WERI-Rb-1 (cell line): Measurements from ENCODE around the gene RGS7BP.

Source experiments
- DNase-seq: peaks from one replicate; pipeline ENCODE4 v3.0.0-alpha.2; 2020
- H3K27ac ChIP-seq: fragments of 250-450 bp; sonication (Bioruptor Pico); 2 replicates; pipeline ENCODE4 v1.5.1; 2020; ENCODE audit warnings: mild to moderate bottlenecking, moderate library complexity
- H3K27me3 ChIP-seq: fragments of 250-450 bp; sonication (Bioruptor Pico); 2 replicates; pipeline ENCODE4 v1.5.1; 2021; ENCODE audit warnings: mild to moderate bottlenecking, low read depth, moderate library complexity; ENCODE audit not compliant: insufficient read depth, severe bottlenecking
- H3K36me3 ChIP-seq: fragments of 250-450 bp; sonication (Bioruptor Pico); 2 replicates; pipeline ENCODE4 v1.5.1; 2020; ENCODE audit warnings: mild to moderate bottlenecking, moderate library complexity
- H3K4me3 ChIP-seq: 2 replicates; pipeline ENCODE4 v1.5.1; 2011; ENCODE audit warnings: low read depth, mild to moderate bottlenecking, control low read depth, low read length
- H3K9me3 ChIP-seq: fragments of 250-450 bp; sonication (Bioruptor Pico); 2 replicates; pipeline ENCODE4 v1.5.1; 2021; ENCODE audit warnings: mild to moderate bottlenecking, moderate library complexity; ENCODE audit not compliant: severe bottlenecking
- CTCF ChIP-seq: IDR thresholded peaks from 2 replicates; pipeline ENCODE4 v1.5.1; 2011; ENCODE audit warnings: low read depth, mild to moderate bottlenecking, control low read depth, inconsistent platforms, low read length

The RGS7BP gene

GRCh38 chr5:64646169-64646568 is 140.4 kb downstream of the RGS7BP start:
- DNase-seq = no peak
- H3K4me3 ChIP-seq = no peak overlapping the region
- no peaks in the 10 kb centered on the region for H3K27me3 ChIP-seq
- no peak for TF ChIP-seq CTCF
- H3K27ac ChIP-seq = no peak overlapping the region
- no peaks in the 10 kb centered on the region for H3K36me3 ChIP-seq
- no peaks in the 10 kb centered on the region for H3K9me3 ChIP-seq

GRCh38 chr5:64649512-64649911 is 143.7 kb downstream of the RGS7BP start:
- Histone ChIP-seq H3K9me3 (no peaks in the 10 kb centered on the region), H3K4me3 (no peak overlapping the region), H3K27me3 (no peaks in the 10 kb centered on the region), H3K27ac (no peak overlapping the region), H3K36me3 (no peaks in the 10 kb centered on the region)
- no peak for TF ChIP-seq CTCF
- DNase-seq = no peak

GRCh38 chr5:64653766-64654560 is 148.1 kb downstream of the RGS7BP start:
- no peak overlapping the region for H3K27ac ChIP-seq

GRCh38 chr5:64654561-64654938 is 148.7 kb downstream of the RGS7BP start:
- Histone ChIP-seq H3K27ac (no peak overlapping the region), H3K27me3 (no peaks in the 10 kb centered on the region), H3K4me3 (no peak overlapping the region), H3K36me3 (no peaks in the 10 kb centered on the region), H3K9me3 (no peaks in the 10 kb centered on the region)
- no peak for DNase-seq
- TF ChIP-seq CTCF = no peak

More at GRCh38 chr5:64653766-64654560, 148.1 kb downstream of the RGS7BP start:
- H3K4me3 ChIP-seq = no peak overlapping the region
- H3K36me3 ChIP-seq = no peaks in the 10 kb centered on the region
- no peaks in the 10 kb centered on the region for H3K27me3 ChIP-seq
- no peak for DNase-seq
- H3K9me3 ChIP-seq = no peaks in the 10 kb centered on the region
- no peak for TF ChIP-seq CTCF

GRCh38 chr5:64655596-64655995 is 149.8 kb downstream of the RGS7BP start:
- no peaks in the 10 kb centered on the region for H3K9me3 ChIP-seq
- H3K36me3 ChIP-seq = no peaks in the 10 kb centered on the region
- H3K27ac ChIP-seq = no peak overlapping the region
- TF ChIP-seq CTCF = no peak
- H3K4me3 ChIP-seq = no peak overlapping the region
- DNase-seq = no peak
- no peaks in the 10 kb centered on the region for H3K27me3 ChIP-seq

GRCh38 chr5:64659289-64659688 is 153.5 kb downstream of the RGS7BP start:
- no peaks in the 10 kb centered on the region for H3K9me3 ChIP-seq
- H3K4me3 ChIP-seq = no peak overlapping the region
- DNase-seq = peak; percentile 19

More at GRCh38 chr5:64659289-64659688, 153.5 kb downstream of the RGS7BP start:
- no peak overlapping the region for H3K27ac ChIP-seq
- H3K27me3 ChIP-seq = no peaks in the 10 kb centered on the region
- H3K36me3 ChIP-seq = no peaks in the 10 kb centered on the region
- no peak for TF ChIP-seq CTCF
